A549 (cell line): ENCODE results near the gene BANK1. TPM values are rescaled to one million over a fixed set of nuclear protein-coding genes. Genes with fewer than 3 reads are reported as not detected.

Source experiments
- ATAC-seq, 2 experiments: fragments of 200-7000 bp in 1 of 2; fragments of >200 bp in 1 of 2; cut with Nextera tagmentation in 1 of 2; cut with Tn5 transposase in 1 of 2; 3 replicates each; pipeline versions ENCODE4 v1.8.0 to v1.9.1; 2018 to 2020; ENCODE audit warnings: mild to moderate bottlenecking in 1 of 2, moderate library complexity in 1 of 2
- CTCF ChIA-PET: fragments of 300-600 bp; sonication (Branson Sonifier 250); formaldehyde crosslinking; extraction: SDS; loops from one replicate; lab custom pipeline; 2021; ENCODE audit warnings: antibody characterized with exemption, inconsistent platforms; lab: Yijun Ruan, JAX
- POLR2A ChIA-PET: fragments of 350-600 bp; formaldehyde crosslinking; extraction: SDS; loops from one replicate; lab custom pipeline; 2021; ENCODE audit warnings: antibody characterized with exemption, inconsistent platforms; lab: Yijun Ruan, JAX
- DNase-seq, 2 experiments: peaks; one replicate each; pipeline versions ENCODE4 v3.0.0 to v3.0.0-alpha.2; 2011 to 2016; ENCODE audit warnings: low read depth in 1 of 2, low spot score in 1 of 2
- FAIRE-seq: peaks from 2 replicates; lab custom pipeline; 2011; peaks lifted over from hg19 to GRCh38; lab: Jason Lieb, UNC
- H3K27ac ChIP-seq, 2 experiments: fragments of >200 bp; sonication (Bioruptor Twin); formaldehyde crosslinking; 3 replicates each; pipeline ENCODE4 v1.5.1; 2016 to 2017
- H3K4me1 ChIP-seq: fragments of >200 bp; sonication (Bioruptor Twin); formaldehyde crosslinking; 3 replicates; pipeline ENCODE4 v1.6.1; 2016
- H3K4me2 ChIP-seq: fragments of >200 bp; sonication (Bioruptor Twin); formaldehyde crosslinking; 3 replicates; pipeline ENCODE4 v1.6.1; 2016
- H3K4me3 ChIP-seq: fragments of >200 bp; sonication (Bioruptor Twin); formaldehyde crosslinking; 3 replicates; pipeline ENCODE4 v1.5.1; 2016
- H3K9me3 ChIP-seq: fragments of >200 bp; sonication (Bioruptor Twin); formaldehyde crosslinking; 3 replicates; pipeline ENCODE4 v1.6.1; 2016
- ATOH8 ChIP-seq: fragments of 250-450 bp; sonication (Bioruptor Pico); IDR thresholded peaks from 2 replicates; pipeline ENCODE4 v1.5.0; 2020; ENCODE audit warnings: low read depth, mild to moderate bottlenecking, moderate library complexity
- BCL3 ChIP-seq: fragments of >200 bp; sonication (Bioruptor Twin); formaldehyde crosslinking; IDR thresholded peaks from 3 replicates; pipeline ENCODE4 v1.6.1; 2016
- BHLHE40 ChIP-seq: IDR thresholded peaks from 2 replicates; pipeline ENCODE4 v1.6.1; 2012; ENCODE audit warnings: low read depth, low read length, inconsistent platforms
- CEBPB ChIP-seq, 2 experiments: fragments of >200 bp in 1 of 2; sonication (Bioruptor Twin) in 1 of 2; formaldehyde crosslinking in 1 of 2; IDR thresholded peaks; 2 replicates each; pipeline ENCODE4 v1.6.1; 2012 to 2016
- CHD2 ChIP-seq: fragments of 150-350 bp; IDR thresholded peaks from 2 replicates; pipeline ENCODE4 v1.6.1; 2014; ENCODE audit warnings: low read length; ENCODE audit not compliant: partially characterized antibody
- CTCF ChIP-seq: fragments of >200 bp; sonication (Bioruptor Twin); formaldehyde crosslinking; IDR thresholded peaks from 3 replicates; pipeline ENCODE4 v1.5.1; 2016
- ESRRA ChIP-seq: fragments of 150-350 bp; IDR thresholded peaks from 2 replicates; pipeline ENCODE4 v1.6.1; 2014; ENCODE audit warnings: mild to moderate bottlenecking, low read length, borderline replicate concordance
- FOSL2 ChIP-seq, 2 experiments: fragments of 450-650 bp in 1 of 2; fragments of >200 bp in 1 of 2; sonication (Bioruptor Twin) in 1 of 2; formaldehyde crosslinking; IDR thresholded peaks; 2 replicates each; pipeline versions ENCODE4 v1.5.0 to v1.6.1; 2016 to 2020; ENCODE audit warnings: mild to moderate bottlenecking in 1 of 2, moderate library complexity in 1 of 2
- HMGXB4 ChIP-seq: fragments of 250-450 bp; sonication (Bioruptor Pico); IDR thresholded peaks from 2 replicates; pipeline ENCODE4 v1.5.0; 2021; ENCODE audit warnings: mild to moderate bottlenecking, moderate library complexity, borderline replicate concordance
- HOXA7 ChIP-seq: fragments of 250-450 bp; sonication (Bioruptor Pico); IDR thresholded peaks from 2 replicates; pipeline ENCODE4 v1.5.0; 2020; ENCODE audit warnings: mild to moderate bottlenecking, moderate library complexity
- KDM5A ChIP-seq: fragments of 200-600 bp; sonication (generic); IDR thresholded peaks from 2 replicates; pipeline ENCODE4 v1.6.1; 2016; ENCODE audit warnings: antibody characterized with exemption, mild to moderate bottlenecking
- MAFK ChIP-seq: fragments of 450-650 bp; IDR thresholded peaks from 2 replicates; pipeline ENCODE4 v1.6.1; 2014; ENCODE audit not compliant: partially characterized antibody
- MAX ChIP-seq: IDR thresholded peaks from 2 replicates; pipeline ENCODE4 v1.6.1; 2012
- NPAS2 ChIP-seq: fragments of 250-450 bp; sonication (Bioruptor Pico); IDR thresholded peaks from 2 replicates; pipeline ENCODE4 v1.8.0; 2022; ENCODE audit warnings: mild to moderate bottlenecking, moderate library complexity, borderline replicate concordance
- NR3C1 ChIP-seq: fragments of >200 bp; sonication (Bioruptor Twin); formaldehyde crosslinking; IDR thresholded peaks from 3 replicates; pipeline ENCODE4 v1.6.1; 2017
- PBX3 ChIP-seq: IDR thresholded peaks from 2 replicates; pipeline ENCODE4 v1.6.1; 2012
- POLR2A ChIP-seq: IDR thresholded peaks from 2 replicates; pipeline ENCODE4 v1.6.1; 2012; ENCODE audit warnings: mild to moderate bottlenecking, low read length
- POLR2AphosphoS2 ChIP-seq: conservative IDR thresholded peaks from 2 replicates; pipeline ENCODE4 v1.6.1; 2012; ENCODE audit warnings: low read length, improper control_type of control experiment, inconsistent platforms
- RARB ChIP-seq: fragments of 250-450 bp; sonication (Bioruptor Pico); IDR thresholded peaks from 2 replicates; pipeline ENCODE4 v1.8.0; 2021; ENCODE audit warnings: mild to moderate bottlenecking, moderate library complexity
- ZNF302 ChIP-seq: fragments of 250-450 bp; sonication (Bioruptor Pico); IDR thresholded peaks from 2 replicates; pipeline ENCODE4 v1.9.0; 2021; ENCODE audit warnings: inconsistent platforms, mild to moderate bottlenecking, moderate library complexity
- WGBS: methylation state at CpG from one replicate; pipeline ENCODE4 v1.1.6; 2017; ENCODE audit errors: missing lambda C conversion rate; 5-methylcytosine and 5-hydroxymethylcytosine counted together
- polyA plus RNA-seq, 4 experiments: library from polyadenylated mRNA; depleted of rRNA in 3 of 4; stranded (reverse); fragments of >200 nt; fragmentation: RNase III in 1 of 4; extraction: RNeasy Plus Mini Kit Qiagen cat#74134 plus additional on column Dnase treatment in 1 of 4; gene quantifications; 2 replicates in 3 of 4; 3 replicates in 1 of 4; pipeline ENCODE4 v1.2.3, GENCODE V29; 2011 to 2017

The BANK1 gene
- polyA plus RNA-seq, 2 of the 4 experiments (the other 2 are of a cell fraction), result 2.8 to 6.1 TPM

- CTCF ChIA-PET, result no interaction called here
Measured at GRCh38 chr4:102057122-102057521, 266.6 kb downstream of the BANK1 start.

More at GRCh38 chr4:102057122-102057521, 266.6 kb downstream of the BANK1 start:
- no peak for FAIRE-seq
- Histone ChIP-seq H3K4me2 (no peak overlapping the region), H3K4me3 (no peak overlapping the region), H3K4me1 (no peaks in the 10 kb centered on the region), H3K27ac (no peak overlapping the region), H3K9me3 (no peaks in the 10 kb centered on the region)
- POLR2A ChIA-PET, result no interaction called here
- DNase-seq, result no peak
- no peak for ATAC-seq
- TF ChIP-seq HOXA7 (CRISPR knock-in tag) (no peak), MAFK (no peak), KDM5A (no peak), FOSL2 (IDR thresholded peaks at IDR 0.05) (no peak), FOSL2 (CRISPR knock-in tag; IDR thresholded peaks at IDR 0.05) (no peak), CHD2 (no peak), ESRRA (no peak), ATOH8 (no peak), NR3C1 (no peak), ZNF302 (no peak), POLR2AphosphoS2 (no peak), POLR2A (no peak), MAX (no peak), BHLHE40 (no peak), RARB (CRISPR knock-in tag) (no peak), BCL3 (no peak), CEBPB (IDR thresholded peaks at IDR 0.05) (no peak), PBX3 (no peak), CTCF (no peak), NPAS2 (CRISPR knock-in tag) (no peak), HMGXB4 (CRISPR knock-in tag) (no peak)
- 80% methylated on average over 4 of the region's 4 CpGs for WGBS
